GM21367 (cell line): ENCODE measurements around the gene ASPG.
"Not testable (repeated sequence)": the region's sequence is repeated elsewhere in the genome, so short reads cannot be mapped to it uniquely, and the experiment has no call there.

Experiments
- ATAC-seq: cut with Tn5 transposase; IDR thresholded peaks from one replicate; pipeline ENCODE4 v1.9.1; 2021; ENCODE audit not compliant: unreplicated experiment

Gene ASPG

GRCh38 chr14:104144911-104145825, 59.7 kb downstream of the ASPG start:
- no peak for ATAC-seq

- ATAC-seq: no peak
Observed at GRCh38 chr14:104145826-104146601, 60.5 kb downstream of the ASPG start.

GRCh38 chr14:104146651-104147345, 61.3 kb downstream of the ASPG start:
- ATAC-seq: no peak

GRCh38 chr14:104147346-104148125, 62.0 kb downstream of the ASPG start:
- no peak for ATAC-seq

GRCh38 chr14:104148433-104149277, 63.2 kb downstream of the ASPG start:
- ATAC-seq: no peak

- no peak for ATAC-seq
Observed at GRCh38 chr14:104149278-104149595, 63.7 kb downstream of the ASPG start.

GRCh38 chr14:104149617-104150135, 64.2 kb downstream of the ASPG start:
- ATAC-seq: no peak

- ATAC-seq: no peak
Observed at GRCh38 chr14:104150136-104151025, 64.9 kb downstream of the ASPG start.

GRCh38 chr14:104151026-104151381, 65.5 kb downstream of the ASPG start:
- ATAC-seq: no peak

- no peak for ATAC-seq
Observed at GRCh38 chr14:104151566-104152245, 66.2 kb downstream of the ASPG start.

- ATAC-seq: no peak
Observed at GRCh38 chr14:104152246-104152575, 66.7 kb downstream of the ASPG start.

GRCh38 chr14:104152686-104153393, 67.3 kb downstream of the ASPG start:
- no peak for ATAC-seq

GRCh38 chr14:104153394-104153755, 67.9 kb downstream of the ASPG start:
- not testable (repeated sequence) for ATAC-seq

- ATAC-seq: no peak
Observed at GRCh38 chr14:104154246-104154645, 68.7 kb downstream of the ASPG start.

GRCh38 chr14:104155513-104155912, 70.0 kb downstream of the ASPG start:
- ATAC-seq: no peak

- no peak for ATAC-seq
Observed at GRCh38 chr14:104156142-104156541, 70.6 kb downstream of the ASPG start.

- no peak for ATAC-seq
Observed at GRCh38 chr14:104157016-104157928, 71.8 kb downstream of the ASPG start.
